Smooth muscle cell (in vitro differentiated cells): ENCODE data around the gene SYMPK. TPM values are rescaled to one million over a fixed set of nuclear protein-coding genes. Genes with fewer than 3 reads are reported as not detected.
A peak's percentile ranks its signal among the peaks of the same experiment; 100 is the strongest.
"Not testable (repeated sequence)": the region's sequence is repeated elsewhere in the genome, so short reads cannot be mapped to it uniquely, and the experiment has no call there.

Experiments used
- DNase-seq: peaks from one replicate; lab custom pipeline; 2025; ENCODE audit not compliant: unreplicated experiment; lab: John Stamatoyannopoulos, UW
- H2AFZ ChIP-seq: fragments of 200-600 bp; sonication (generic); 2 replicates; pipeline ENCODE4 v1.6.0; 2016; ENCODE audit warnings: antibody characterized with exemption, low read depth, mild to moderate bottlenecking
- H3F3A ChIP-seq: fragments of 200-600 bp; sonication (generic); 2 replicates; pipeline ENCODE4 v1.6.0; 2017; ENCODE audit warnings: antibody characterized with exemption, low read depth
- H3K27ac ChIP-seq: fragments of 200-600 bp; sonication (generic); 2 replicates; pipeline ENCODE4 v1.5.1; 2016; ENCODE audit warnings: low read depth, mild to moderate bottlenecking
- H3K27me3 ChIP-seq: fragments of 200-600 bp; sonication (generic); 2 replicates; pipeline ENCODE4 v1.6.1; 2016; ENCODE audit warnings: low read depth, mild to moderate bottlenecking
- H3K36me3 ChIP-seq: fragments of 200-600 bp; sonication (generic); 2 replicates; pipeline ENCODE4 v1.5.1; 2016; ENCODE audit warnings: low read depth
- H3K4me1 ChIP-seq: fragments of 200-600 bp; sonication (generic); 2 replicates; pipeline ENCODE4 v1.5.1; 2016; ENCODE audit warnings: low read depth
- H3K4me2 ChIP-seq: fragments of 200-600 bp; sonication (generic); 2 replicates; pipeline ENCODE4 v1.6.0; 2016; ENCODE audit warnings: mild to moderate bottlenecking
- H3K4me3 ChIP-seq: fragments of 200-600 bp; sonication (generic); 2 replicates; pipeline ENCODE4 v1.5.1; 2016; ENCODE audit warnings: mild to moderate bottlenecking
- H3K79me2 ChIP-seq: fragments of 200-600 bp; sonication (generic); 2 replicates; pipeline ENCODE4 v1.6.0; 2016; ENCODE audit warnings: low read depth, mild to moderate bottlenecking
- H3K9ac ChIP-seq: fragments of 200-600 bp; sonication (generic); 2 replicates; pipeline ENCODE4 v1.6.0; 2016; ENCODE audit warnings: low read depth
- H3K9me3 ChIP-seq: fragments of 200-600 bp; sonication (generic); replicated peaks from 2 replicates; pipeline ENCODE4 v1.5.1; 2016; ENCODE audit warnings: low read depth
- H4K20me1 ChIP-seq: fragments of 200-600 bp; sonication (generic); 2 replicates; pipeline ENCODE4 v1.6.0; 2016; ENCODE audit warnings: low read depth
- CTCF ChIP-seq: fragments of 200-600 bp; sonication (generic); IDR thresholded peaks from 2 replicates; pipeline ENCODE4 v1.5.1; 2017; ENCODE audit warnings: borderline replicate concordance, mild to moderate bottlenecking, antibody characterized with exemption; ENCODE audit not compliant: insufficient read depth, poor library complexity, severe bottlenecking
- WGBS: methylation state at CpG from one replicate; pipeline ENCODE4 v1.1.7; 2016; ENCODE audit warnings: low lambda C conversion rate; 5-methylcytosine and 5-hydroxymethylcytosine counted together
- polyA plus RNA-seq: library from polyadenylated mRNA; unstranded; fragments of >200 nt; fragmentation: Nextera tagmentation; extraction: Ambion mirVana; gene quantifications from 2 replicates; pipeline ENCODE4 v1.2.1, GENCODE V29; 2016
- total RNA-seq: library from RNA; depleted of rRNA; stranded (reverse); fragments of >200 nt; gene quantifications from 2 replicates; pipeline ENCODE4 v1.2.3, GENCODE V29; 2014

Gene SYMPK
- total and polyA plus RNA-seq, 2 experiments from 2014 or later = 28.6 to 30.9 TPM

- no peaks in the 10 kb centered on the region for H3K36me3 ChIP-seq
- H3K9ac ChIP-seq = no peak overlapping the region
- H3K27me3 ChIP-seq = no peaks in the 10 kb centered on the region
- no peak for TF ChIP-seq CTCF
- H3K79me2 ChIP-seq = no peaks in the 10 kb centered on the region
- H3K9me3 ChIP-seq = no peaks in the 10 kb centered on the region
- DNase-seq = no peak
- no peaks in the 10 kb centered on the region for H4K20me1 ChIP-seq
- no peak overlapping the region for H3K27ac ChIP-seq
- H3K4me1 ChIP-seq = peaks cover 7% of the 10 kb centered on the region
- H3F3A ChIP-seq = peaks cover 9% of the 10 kb centered on the region
- H3K4me3 ChIP-seq = no peak overlapping the region
- WGBS = 94% methylated on average over 7 of the region's 7 CpGs
- H3K4me2 ChIP-seq = no peak overlapping the region
- H2AFZ ChIP-seq = no peak overlapping the region
Measured at GRCh38 chr19:45801603-45802175, 61.3 kb downstream of the SYMPK start.

- H3K9me3 ChIP-seq = no peaks in the 10 kb centered on the region
- no peak overlapping the region for H3K9ac ChIP-seq
- H3F3A ChIP-seq = peaks cover 9% of the 10 kb centered on the region
- no peak overlapping the region for H3K4me3 ChIP-seq
- no peaks in the 10 kb centered on the region for H4K20me1 ChIP-seq
- 71% methylated on average over 8 of the region's 8 CpGs for WGBS
- H3K4me1 ChIP-seq = peaks cover 7% of the 10 kb centered on the region
- no peaks in the 10 kb centered on the region for H3K27me3 ChIP-seq
- H3K27ac ChIP-seq = peak overlapping the region; percentile 36
- H3K79me2 ChIP-seq = no peaks in the 10 kb centered on the region
- DNase-seq = no peak
- no peaks in the 10 kb centered on the region for H3K36me3 ChIP-seq
- no peak overlapping the region for H2AFZ ChIP-seq
- H3K4me2 ChIP-seq = no peak overlapping the region
- no peak for TF ChIP-seq CTCF
Measured at GRCh38 chr19:45800070-45800553, 62.8 kb downstream of the SYMPK start.

GRCh38 chr19:45799541-45799940 is 63.4 kb downstream of the SYMPK start:
- H3K9me3 ChIP-seq, H3K27me3 ChIP-seq, H3F3A ChIP-seq, DNase-seq, H4K20me1 ChIP-seq, H3K79me2 ChIP-seq, H2AFZ ChIP-seq, H3K4me1 ChIP-seq, H3K4me3 ChIP-seq, H3K9ac ChIP-seq, H3K36me3 ChIP-seq: not testable (repeated sequence)
- Histone ChIP-seq H3K27ac (peak overlapping the region; percentile 36), H3K4me2 (peak overlapping the region; percentile 56)
- 82% methylated on average over 5 of the region's 5 CpGs for WGBS

GRCh38 chr19:45798995-45799517 is 63.9 kb downstream of the SYMPK start:
- Histone ChIP-seq H3K9me3 (no peaks in the 10 kb centered on the region), H3K36me3 (no peaks in the 10 kb centered on the region), H3K27ac (peak overlapping the region; percentile 36), H4K20me1 (no peaks in the 10 kb centered on the region), H3K9ac (no peak overlapping the region), H3K4me3 (no peak overlapping the region), H3K4me1 (peaks cover 7% of the 10 kb centered on the region), H3F3A (peaks cover 9% of the 10 kb centered on the region), H3K4me2 (peak overlapping the region; percentile 56), H2AFZ (no peak overlapping the region), H3K27me3 (no peaks in the 10 kb centered on the region), H3K79me2 (no peaks in the 10 kb centered on the region)
- peak; percentile 34 for DNase-seq
- peak; percentile 80 for TF ChIP-seq CTCF
- 20% methylated on average over 10 of the region's 10 CpGs for WGBS
